ENCODE data around the gene TMED10.

DNA sequence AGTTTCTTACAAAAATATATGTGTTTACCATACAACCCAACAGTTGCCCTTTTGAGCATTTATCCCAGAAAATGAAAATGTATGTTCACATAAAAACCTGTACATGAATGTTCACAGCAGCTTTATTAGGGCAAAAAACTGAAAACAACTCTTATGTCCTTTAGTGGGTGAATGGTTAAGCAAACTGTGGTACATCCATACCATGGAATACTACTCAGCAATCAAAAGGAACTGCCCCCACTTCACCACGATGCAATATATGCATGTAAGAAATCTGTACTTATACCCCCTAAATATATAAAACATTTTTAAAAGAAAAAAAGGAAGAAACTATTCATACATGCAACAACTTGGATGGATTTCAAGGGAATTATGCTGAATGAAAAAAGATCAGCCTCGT, 42.8 kb downstream of the TMED10 start:
- TF ChIP-seq, protein P1, sequence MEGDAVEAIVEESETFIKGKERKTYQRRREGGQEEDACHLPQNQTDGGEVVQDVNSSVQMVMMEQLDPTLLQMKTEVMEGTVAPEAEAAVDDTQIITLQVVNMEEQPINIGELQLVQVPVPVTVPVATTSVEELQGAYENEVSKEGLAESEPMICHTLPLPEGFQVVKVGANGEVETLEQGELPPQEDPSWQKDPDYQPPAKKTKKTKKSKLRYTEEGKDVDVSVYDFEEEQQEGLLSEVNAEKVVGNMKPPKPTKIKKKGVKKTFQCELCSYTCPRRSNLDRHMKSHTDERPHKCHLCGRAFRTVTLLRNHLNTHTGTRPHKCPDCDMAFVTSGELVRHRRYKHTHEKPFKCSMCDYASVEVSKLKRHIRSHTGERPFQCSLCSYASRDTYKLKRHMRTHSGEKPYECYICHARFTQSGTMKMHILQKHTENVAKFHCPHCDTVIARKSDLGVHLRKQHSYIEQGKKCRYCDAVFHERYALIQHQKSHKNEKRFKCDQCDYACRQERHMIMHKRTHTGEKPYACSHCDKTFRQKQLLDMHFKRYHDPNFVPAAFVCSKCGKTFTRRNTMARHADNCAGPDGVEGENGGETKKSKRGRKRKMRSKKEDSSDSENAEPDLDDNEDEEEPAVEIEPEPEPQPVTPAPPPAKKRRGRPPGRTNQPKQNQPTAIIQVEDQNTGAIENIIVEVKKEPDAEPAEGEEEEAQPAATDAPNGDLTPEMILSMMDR (conservative IDR thresholded peaks at IDR 0.05; ENCODE audit: low read depth, low read length) = no peak
- TF ChIP-seq EZH2 (IDR thresholded peaks at IDR 0.05; ENCODE audit: low read length, unreplicated experiment) = no peak
